Kidney epithelial cell (primary cell): ENCODE measurements around the gene RBM28. TPM values are rescaled to one million over a fixed set of nuclear protein-coding genes. Genes with fewer than 3 reads are reported as not detected.

ENCODE experiments used
- DNase-seq: peaks from one replicate; pipeline ENCODE4 v3.0.0-alpha.2; 2010; ENCODE audit warnings: low read depth
- H3K27me3 ChIP-seq: 2 replicates; pipeline ENCODE4 v1.6.0; 2011; ENCODE audit warnings: low read length; ENCODE audit not compliant: control insufficient read depth, insufficient read depth
- H3K36me3 ChIP-seq: 2 replicates; pipeline ENCODE4 v1.5.1; 2011; ENCODE audit warnings: low read length; ENCODE audit not compliant: control insufficient read depth, insufficient read depth
- H3K4me3 ChIP-seq: 2 replicates; pipeline ENCODE4 v1.5.1; 2011; ENCODE audit warnings: low read depth, mild to moderate bottlenecking, control low read depth, low read length
- CTCF ChIP-seq: IDR thresholded peaks from 2 replicates; pipeline ENCODE4 v1.5.1; 2011; ENCODE audit warnings: mild to moderate bottlenecking, moderate library complexity, low read length, control low read depth, inconsistent platforms; ENCODE audit not compliant: insufficient read depth, poor library complexity, severe bottlenecking
- total RNA-seq: library from RNA; depleted of rRNA; stranded (reverse); fragments of >200 nt; gene quantifications from 2 replicates; pipeline ENCODE4 v1.2.3, GENCODE V29; 2015

Gene RBM28
- total RNA-seq, 1 donor from 2014 or later, result 25.9 TPM

GRCh38 chr7:128351296-128352152 is 7.8 kb upstream of the RBM28 start:
- no peak overlapping the region for H3K4me3 ChIP-seq
- H3K36me3 ChIP-seq, result no peaks in the 10 kb centered on the region
- DNase-seq, result no peak
- H3K27me3 ChIP-seq, result peaks cover 52% of the 10 kb centered on the region
- TF ChIP-seq CTCF, result no peak

GRCh38 chr7:128350708-128351295 is 7.1 kb upstream of the RBM28 start:
- H3K36me3 ChIP-seq, result no peaks in the 10 kb centered on the region
- peaks cover 52% of the 10 kb centered on the region for H3K27me3 ChIP-seq
- DNase-seq, result no peak
- no peak overlapping the region for H3K4me3 ChIP-seq
- TF ChIP-seq CTCF, result no peak

GRCh38 chr7:128349466-128349825 is 5.7 kb upstream of the RBM28 start:
- no peaks in the 10 kb centered on the region for H3K36me3 ChIP-seq
- H3K4me3 ChIP-seq, result no peak overlapping the region
- no peak for TF ChIP-seq CTCF
- DNase-seq, result no peak
- peaks cover 52% of the 10 kb centered on the region for H3K27me3 ChIP-seq

DNA sequence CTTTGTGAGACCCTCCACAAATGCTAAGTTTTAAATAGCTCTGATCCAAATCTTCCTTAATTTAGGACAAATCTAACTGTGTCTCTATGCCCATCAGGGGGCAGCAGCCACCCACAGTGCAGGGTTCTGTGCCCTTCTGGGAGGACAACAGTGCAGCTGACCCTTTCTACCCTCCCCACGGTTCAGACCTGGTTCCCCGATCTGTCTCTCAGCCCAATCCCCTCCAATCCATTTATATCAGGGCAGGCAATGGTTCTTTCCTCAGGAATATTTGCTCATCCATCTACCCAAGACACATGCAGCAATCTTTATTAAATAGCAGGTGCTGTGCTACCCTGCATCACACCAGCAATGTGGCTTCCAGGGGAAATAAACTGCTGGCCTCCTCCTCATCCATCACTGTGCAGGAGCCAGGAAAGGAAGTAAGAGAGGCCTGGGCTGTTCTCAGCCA is 4.0 kb upstream of the RBM28 start:
- peak; percentile 83 for TF ChIP-seq CTCF
- no peak for DNase-seq
- H3K27me3 ChIP-seq, result peaks cover 38% of the 10 kb centered on the region

DNA sequence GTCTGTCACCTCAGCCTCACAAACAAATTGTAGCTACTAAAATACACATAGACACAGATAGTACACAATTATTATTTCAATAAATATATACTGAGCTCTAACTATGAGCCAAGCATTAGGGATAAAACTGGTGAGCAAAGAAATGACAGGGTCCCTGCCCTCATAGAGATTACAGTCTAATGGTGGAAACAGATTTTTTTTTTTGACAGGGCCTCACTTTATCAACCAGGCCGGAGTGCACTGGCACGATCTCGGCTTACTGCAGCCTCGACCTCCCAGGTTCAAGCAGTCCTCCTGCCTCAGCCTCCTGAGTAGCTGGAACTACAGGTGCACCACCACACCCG is 695 bp upstream of the RBM28 start:
- no peaks in the 10 kb centered on the region for H3K36me3 ChIP-seq
- DNase-seq, result no peak
- no peak overlapping the region for H3K4me3 ChIP-seq
- H3K27me3 ChIP-seq, result peaks cover 11% of the 10 kb centered on the region
- TF ChIP-seq CTCF, result no peak

More for the DNA sequence above, 4.0 kb upstream of the RBM28 start:
- Histone ChIP-seq H3K4me3 (no peak overlapping the region), H3K36me3 (no peaks in the 10 kb centered on the region)
